ENCODE data around the gene TWF2. TPM values are rescaled to one million over a fixed set of nuclear protein-coding genes. Genes with fewer than 3 reads are reported as not detected.

TWF2 gene
- polyA plus RNA-seq, 1 donor from 2014 or later, result 61.7 TPM

GRCh38 chr3:52254608-52255007 lies 15.7 kb upstream of the TWF2 start:
- no peaks in the 10 kb centered on the region for H3K9me2 ChIP-seq (ENCODE audit: insufficient read depth, low read length)
- no peak overlapping the region for H2AFZ ChIP-seq (ENCODE audit: low read depth, low read length)
- H3K9me3 ChIP-seq (ENCODE audit: low read length), result no peaks in the 10 kb centered on the region
- no peaks in the 10 kb centered on the region for H3K27me3 ChIP-seq (ENCODE audit: insufficient read depth, low read depth, low read length)
- H4K20me1 ChIP-seq (ENCODE audit: insufficient read depth), result peaks cover 4% of the 10 kb centered on the region
- no peak overlapping the region for H3K4me3 ChIP-seq (ENCODE audit: low read length)
- H3K9ac ChIP-seq (ENCODE audit: low read length), result no peak overlapping the region
- no peak overlapping the region for H3K4me2 ChIP-seq (ENCODE audit: low read length)
- H3F3A ChIP-seq (ENCODE audit: insufficient read depth, low read length, poor library complexity, severe bottlenecking), result no peaks in the 10 kb centered on the region
- H3K27ac ChIP-seq (ENCODE audit: low read length), result no peak overlapping the region
- H3K36me3 ChIP-seq (ENCODE audit: insufficient read depth, low read length), result no peaks in the 10 kb centered on the region
- no peaks in the 10 kb centered on the region for H3K79me2 ChIP-seq (replicated peaks; ENCODE audit: insufficient read depth, low read length)
- TF ChIP-seq MXI1 (conservative IDR thresholded peaks at IDR 0.05; ENCODE audit: poor library complexity, severe bottlenecking), result no peak

- H2AFZ ChIP-seq (ENCODE audit: low read depth, low read length), result no peak overlapping the region
- no peak overlapping the region for H3K9ac ChIP-seq (ENCODE audit: low read length)
- H3K27me3 ChIP-seq (ENCODE audit: insufficient read depth, low read depth, low read length), result no peaks in the 10 kb centered on the region
- TF ChIP-seq SMC3 (conservative IDR thresholded peaks at IDR 0.05; ENCODE audit: poor library complexity) (no peak), RAD21 (conservative IDR thresholded peaks at IDR 0.05) (no peak), MXI1 (conservative IDR thresholded peaks at IDR 0.05; ENCODE audit: poor library complexity, severe bottlenecking) (no peak), POLR2AphosphoS5 (IDR thresholded peaks at IDR 0.05) (peak; percentile 6), TAF1 (IDR thresholded peaks at IDR 0.05; ENCODE audit: low read depth) (no peak)
- H3K9me3 ChIP-seq (ENCODE audit: low read length), result no peaks in the 10 kb centered on the region
- H4K20me1 ChIP-seq (ENCODE audit: insufficient read depth), result peaks cover 4% of the 10 kb centered on the region
- H3F3A ChIP-seq (ENCODE audit: insufficient read depth, low read length, poor library complexity, severe bottlenecking), result no peaks in the 10 kb centered on the region
- no peak overlapping the region for H3K27ac ChIP-seq (ENCODE audit: low read length)
- no peaks in the 10 kb centered on the region for H3K36me3 ChIP-seq (ENCODE audit: insufficient read depth, low read length)
- H3K4me2 ChIP-seq (ENCODE audit: low read length), result no peak overlapping the region
- no peak overlapping the region for H3K4me3 ChIP-seq (ENCODE audit: low read length)
- H3K9me2 ChIP-seq (ENCODE audit: insufficient read depth, low read length), result no peaks in the 10 kb centered on the region
- H3K79me2 ChIP-seq (replicated peaks; ENCODE audit: insufficient read depth, low read length), result no peaks in the 10 kb centered on the region
Measured at GRCh38 chr3:52253314-52254304, 14.7 kb upstream of the TWF2 start.

GRCh38 chr3:52250122-52250521 lies 11.2 kb upstream of the TWF2 start:
- Histone ChIP-seq H3K36me3 (ENCODE audit: insufficient read depth, low read length) (no peaks in the 10 kb centered on the region), H4K20me1 (ENCODE audit: insufficient read depth) (peaks cover 4% of the 10 kb centered on the region)
- TF ChIP-seq SMC3 (conservative IDR thresholded peaks at IDR 0.05; ENCODE audit: poor library complexity) (no peak), REST (IDR thresholded peaks at IDR 0.05; ENCODE audit: borderline replicate concordance) (no peak), TAF1 (IDR thresholded peaks at IDR 0.05; ENCODE audit: low read depth) (no peak), MXI1 (conservative IDR thresholded peaks at IDR 0.05; ENCODE audit: poor library complexity, severe bottlenecking) (no peak), CTCF (IDR thresholded peaks at IDR 0.05; ENCODE audit: poor library complexity, severe bottlenecking) (no peak)

More at GRCh38 chr3:52250122-52250521, 11.2 kb upstream of the TWF2 start:
- Histone ChIP-seq H2AFZ (ENCODE audit: low read depth, low read length) (no peak overlapping the region), H3K27me3 (ENCODE audit: insufficient read depth, low read depth, low read length) (peaks cover 17% of the 10 kb centered on the region), H3K9me2 (ENCODE audit: insufficient read depth, low read length) (no peaks in the 10 kb centered on the region), H3K4me3 (ENCODE audit: low read length) (no peak overlapping the region), H3F3A (ENCODE audit: insufficient read depth, low read length, poor library complexity, severe bottlenecking) (no peaks in the 10 kb centered on the region), H3K27ac (ENCODE audit: low read length) (no peak overlapping the region), H3K79me2 (replicated peaks; ENCODE audit: insufficient read depth, low read length) (no peaks in the 10 kb centered on the region), H3K9ac (ENCODE audit: low read length) (no peak overlapping the region), H3K4me2 (ENCODE audit: low read length) (no peak overlapping the region), H3K9me3 (ENCODE audit: low read length) (no peaks in the 10 kb centered on the region)

All from neural cell (in vitro differentiated cells).